Measurements from ENCODE around the gene SRY.
A peak's percentile ranks its signal among the peaks of the same experiment; 100 is the strongest.
"Not testable (repeated sequence)": the region's sequence is repeated elsewhere in the genome, so short reads cannot be mapped to it uniquely, and the experiment has no call there.

SRY gene

DNA sequence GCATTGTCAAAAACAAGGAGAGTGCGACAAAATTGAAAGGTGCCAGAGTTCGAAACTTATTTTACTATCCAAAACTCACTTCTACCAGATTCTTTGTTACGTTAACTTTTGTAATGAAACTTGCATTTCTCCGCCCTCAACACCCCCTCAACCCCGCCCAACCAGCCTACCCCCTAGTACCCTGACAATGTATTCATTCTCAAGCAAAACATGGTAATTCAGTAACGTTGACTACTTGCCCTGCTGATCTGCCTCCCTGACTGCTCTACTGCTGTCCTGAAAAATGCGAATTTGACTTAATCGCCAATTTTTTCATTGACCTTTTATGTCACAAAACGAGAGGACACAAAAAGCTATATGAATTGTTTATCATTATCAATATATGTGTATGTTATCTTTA lies at the start of gene SRY:
Gene SRY, minus strand, starts transcription at position 83 of the 400 bp plus-strand sequence. Its CDS starts 79 bp downstream, at position 4.
- DNase-seq (ENCODE audit: low read depth in 2 of 2) = no peak
- peak within 1 kb of the TSS in 1 of 2 donors; percentile 15 for H3K4me3 ChIP-seq (replicated peaks in 1 of 2; ENCODE audit: low read depth in 2 of 2, low read length in 2 of 2)
- TF ChIP-seq, protein P1, sequence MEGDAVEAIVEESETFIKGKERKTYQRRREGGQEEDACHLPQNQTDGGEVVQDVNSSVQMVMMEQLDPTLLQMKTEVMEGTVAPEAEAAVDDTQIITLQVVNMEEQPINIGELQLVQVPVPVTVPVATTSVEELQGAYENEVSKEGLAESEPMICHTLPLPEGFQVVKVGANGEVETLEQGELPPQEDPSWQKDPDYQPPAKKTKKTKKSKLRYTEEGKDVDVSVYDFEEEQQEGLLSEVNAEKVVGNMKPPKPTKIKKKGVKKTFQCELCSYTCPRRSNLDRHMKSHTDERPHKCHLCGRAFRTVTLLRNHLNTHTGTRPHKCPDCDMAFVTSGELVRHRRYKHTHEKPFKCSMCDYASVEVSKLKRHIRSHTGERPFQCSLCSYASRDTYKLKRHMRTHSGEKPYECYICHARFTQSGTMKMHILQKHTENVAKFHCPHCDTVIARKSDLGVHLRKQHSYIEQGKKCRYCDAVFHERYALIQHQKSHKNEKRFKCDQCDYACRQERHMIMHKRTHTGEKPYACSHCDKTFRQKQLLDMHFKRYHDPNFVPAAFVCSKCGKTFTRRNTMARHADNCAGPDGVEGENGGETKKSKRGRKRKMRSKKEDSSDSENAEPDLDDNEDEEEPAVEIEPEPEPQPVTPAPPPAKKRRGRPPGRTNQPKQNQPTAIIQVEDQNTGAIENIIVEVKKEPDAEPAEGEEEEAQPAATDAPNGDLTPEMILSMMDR (IDR thresholded peaks at IDR 0.05; ENCODE audit: low read depth, low read length) = no peak

DNA sequence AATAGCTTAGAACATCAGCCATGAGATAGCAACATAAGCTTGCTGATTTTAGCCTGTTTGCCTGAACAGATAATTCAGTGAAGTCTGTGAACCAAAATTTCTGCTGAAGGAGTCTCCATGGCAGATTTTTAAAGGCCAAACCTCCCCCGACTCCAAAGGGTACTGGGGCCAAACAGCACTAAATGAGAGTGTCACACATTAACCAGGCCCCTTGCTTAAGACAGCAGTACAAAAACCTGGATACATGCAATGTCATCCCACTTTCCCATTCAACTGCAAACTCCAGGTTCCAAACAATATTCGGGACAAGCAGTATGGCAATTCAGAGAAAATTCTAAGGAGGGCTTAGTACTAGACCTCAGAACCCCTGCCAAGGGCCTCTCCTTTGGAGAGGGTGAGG lies 49.6 kb upstream of the SRY start:
- TF ChIP-seq, protein P1 (IDR thresholded peaks at IDR 0.05; ENCODE audit: low read depth, low read length) = no peak
- no peak overlapping the region for H3K4me3 ChIP-seq (replicated peaks in 1 of 2; ENCODE audit: low read depth in 2 of 2, low read length in 2 of 2)
- DNase-seq (ENCODE audit: low read depth in 2 of 2) = no peak

DNA sequence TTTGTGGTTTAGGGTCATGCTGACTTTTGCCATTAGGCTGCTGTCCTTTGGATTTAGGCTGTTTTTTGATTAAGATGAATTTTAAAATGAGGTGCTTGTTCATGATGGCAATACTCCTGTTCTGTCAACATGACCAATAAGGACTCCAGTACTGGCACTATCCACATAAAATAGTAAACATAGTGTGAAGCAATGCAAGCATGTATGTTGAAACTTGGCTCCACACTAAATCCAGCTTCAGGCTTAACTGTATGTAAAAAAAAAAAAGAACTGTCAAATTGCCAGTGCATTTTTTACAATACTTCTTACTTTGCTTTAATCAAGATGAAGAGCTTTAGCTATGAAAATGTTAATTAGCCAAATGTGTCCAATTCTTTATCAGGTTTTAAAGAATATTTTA lies 47.7 kb upstream of the SRY start:
- TF ChIP-seq, protein P1 (IDR thresholded peaks at IDR 0.05; ENCODE audit: low read depth, low read length) = no peak
- DNase-seq (ENCODE audit: low read depth in 2 of 2) = no peak
- H3K4me3 ChIP-seq (replicated peaks in 1 of 2; ENCODE audit: low read depth in 2 of 2, low read length in 2 of 2) = no peak overlapping the region

DNA sequence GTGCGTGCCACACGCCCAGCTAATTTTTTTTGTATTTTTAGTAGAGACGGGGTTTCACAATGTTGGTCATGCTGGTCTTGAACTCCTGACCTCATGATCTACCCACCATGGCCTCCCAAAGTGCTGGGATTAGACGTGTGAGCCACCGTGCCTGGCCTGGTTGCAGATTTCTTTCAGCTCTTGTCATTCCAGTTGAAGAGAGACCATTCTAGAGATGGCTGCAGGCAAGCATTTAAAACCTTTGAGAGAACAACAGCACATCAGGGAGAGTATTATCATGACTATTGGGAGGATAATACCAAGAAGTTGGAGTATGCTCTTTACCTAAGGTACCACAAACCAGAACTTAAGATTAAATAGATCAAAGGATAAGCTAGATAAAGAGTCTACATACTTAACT lies 41.0 kb upstream of the SRY start:
- TF ChIP-seq, protein P1 (IDR thresholded peaks at IDR 0.05; ENCODE audit: low read depth, low read length) = no peak
- H3K4me3 ChIP-seq (replicated peaks in 1 of 2; ENCODE audit: low read depth in 2 of 2, low read length in 2 of 2) = no peak overlapping the region
- DNase-seq (ENCODE audit: low read depth in 2 of 2) = no peak

DNA sequence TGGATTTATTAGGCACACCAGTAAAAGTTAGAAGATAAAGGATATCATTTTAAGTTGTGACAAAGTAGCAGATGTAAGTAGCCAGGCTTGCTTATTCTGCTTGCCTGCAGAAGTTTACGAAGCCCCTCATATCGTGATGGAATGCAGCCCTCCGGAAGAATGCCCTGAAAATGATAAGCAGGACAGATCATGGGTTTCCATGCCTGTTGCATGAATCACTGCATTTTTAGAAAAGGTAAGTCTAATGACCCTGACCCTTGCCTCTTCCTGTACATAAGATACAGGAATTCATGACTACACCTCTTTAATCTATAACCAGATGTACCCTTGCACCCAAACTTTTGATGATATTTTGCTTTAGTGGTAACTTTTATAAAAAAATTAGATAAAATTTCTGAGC lies 37.0 kb upstream of the SRY start:
- TF ChIP-seq, protein P1 (IDR thresholded peaks at IDR 0.05; ENCODE audit: low read depth, low read length) = no peak
- DNase-seq (ENCODE audit: low read depth in 2 of 2) = no peak

GRCh38 chrY:2817146-2817896 lies 29.8 kb upstream of the SRY start:
- not testable (repeated sequence) for DNase-seq (ENCODE audit: low read depth in 2 of 2); H3K4me3 ChIP-seq (replicated peaks in 1 of 2; ENCODE audit: low read depth in 2 of 2, low read length in 2 of 2)

More for the DNA sequence above, 37.0 kb upstream of the SRY start:
- H3K4me3 ChIP-seq (replicated peaks in 1 of 2; ENCODE audit: low read depth in 2 of 2, low read length in 2 of 2) = no peak overlapping the region

- peak; percentile 46 to 47 for DNase-seq (ENCODE audit: low read depth in 2 of 2)
- H3K4me3 ChIP-seq (replicated peaks in 1 of 2; ENCODE audit: low read depth in 2 of 2, low read length in 2 of 2) = no peak overlapping the region
- TF ChIP-seq, protein P1 (IDR thresholded peaks at IDR 0.05; ENCODE audit: low read depth, low read length) = peak; percentile 22
Measured at GRCh38 chrY:2800246-2800645, 12.8 kb upstream of the SRY start.

Measured in cardiac fibroblast (primary cell).